Measurements from ENCODE around the gene OTOR.
A peak's percentile ranks its signal among the peaks of the same experiment; 100 is the strongest.

Gene OTOR

DNA sequence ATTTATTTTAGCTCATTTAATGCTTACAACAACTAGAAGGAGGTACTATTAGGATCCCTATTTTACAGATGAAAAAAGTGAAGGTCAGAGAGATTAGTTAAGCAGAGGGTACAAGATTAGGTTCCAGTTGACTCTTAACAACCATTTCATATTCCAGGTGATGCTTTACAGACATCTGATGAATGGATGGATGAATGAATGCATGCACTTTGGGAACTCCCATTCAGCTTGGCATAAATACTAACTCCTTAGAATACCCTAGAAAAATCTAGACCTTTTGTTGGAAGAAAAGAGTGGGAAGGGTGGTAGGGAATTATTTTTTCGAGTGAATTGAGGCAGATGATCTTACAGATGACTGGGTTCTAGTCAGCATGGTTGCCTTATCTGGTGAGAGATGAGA is 19.1 kb upstream of the OTOR start:
- no peak for TF ChIP-seq ZFX (IDR thresholded peaks at IDR 0.05; ENCODE audit: borderline replicate concordance)
- TF ChIP-seq CTCF (IDR thresholded peaks at IDR 0.05): no peak
- H3K27ac ChIP-seq: no peak overlapping the region

DNA sequence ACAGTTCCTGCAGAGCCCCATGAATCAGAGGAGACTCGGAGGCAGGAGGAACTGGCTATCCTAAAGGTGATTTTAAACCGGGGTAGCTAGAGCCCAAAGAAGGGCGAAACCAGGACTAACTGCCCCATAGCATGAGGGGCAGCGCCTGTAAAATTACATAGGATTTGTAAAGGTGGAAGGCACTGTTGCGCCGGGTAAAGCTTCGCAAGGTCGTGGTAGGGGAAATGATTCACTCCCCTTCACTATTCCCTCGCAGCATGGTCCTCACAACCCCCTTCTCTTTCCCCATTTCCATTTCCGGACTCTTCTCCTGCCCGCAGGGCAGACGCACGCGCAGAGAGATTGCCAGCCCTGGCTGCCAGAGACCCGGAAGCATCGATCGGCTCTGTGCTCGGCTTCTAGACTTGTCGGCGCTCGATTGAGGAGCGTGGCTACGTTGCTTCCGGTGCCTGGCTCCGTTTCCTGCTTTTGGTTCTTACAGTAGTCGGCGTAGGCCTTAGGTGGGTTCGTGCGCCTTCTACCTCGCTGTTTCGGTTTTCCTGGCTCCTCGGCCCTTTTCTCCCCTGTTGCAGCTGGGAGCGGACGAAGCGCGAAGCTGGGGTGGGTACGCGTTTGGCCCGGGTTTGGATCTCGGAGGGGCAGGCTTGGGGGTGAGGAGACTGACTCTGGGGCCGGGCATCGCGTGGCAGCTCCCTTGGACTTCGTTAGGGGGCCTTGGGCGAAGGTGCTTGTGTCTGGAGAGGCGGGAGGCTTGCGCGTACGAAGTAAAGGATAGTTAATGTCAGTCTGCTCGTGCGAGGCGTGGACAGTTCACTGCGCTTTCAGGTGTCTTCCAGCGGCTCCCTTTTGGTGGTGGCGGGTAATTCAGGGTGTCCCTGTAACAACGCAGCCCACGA is 18.3 kb upstream of the OTOR start, which contains the start of gene SNRPB2:
SNRPB2 (plus strand) TSS at position 462 of the 896 bp plus-strand sequence. CDS start 1,677 bp downstream, outside the sequence.
- TF ChIP-seq ZFX (IDR thresholded peaks at IDR 0.05; ENCODE audit: borderline replicate concordance) (no peak), CTCF (IDR thresholded peaks at IDR 0.05) (no peak)
- peak within 1 kb of the TSS; percentile 42 for H3K27ac ChIP-seq

- no peak for TF ChIP-seq CTCF (IDR thresholded peaks at IDR 0.05)
- no peak for TF ChIP-seq ZFX (IDR thresholded peaks at IDR 0.05; ENCODE audit: borderline replicate concordance)
- H3K27ac ChIP-seq: no peak overlapping the region
Observed at GRCh38 chr20:16732506-16733152, 15.5 kb upstream of the OTOR start.

DNA sequence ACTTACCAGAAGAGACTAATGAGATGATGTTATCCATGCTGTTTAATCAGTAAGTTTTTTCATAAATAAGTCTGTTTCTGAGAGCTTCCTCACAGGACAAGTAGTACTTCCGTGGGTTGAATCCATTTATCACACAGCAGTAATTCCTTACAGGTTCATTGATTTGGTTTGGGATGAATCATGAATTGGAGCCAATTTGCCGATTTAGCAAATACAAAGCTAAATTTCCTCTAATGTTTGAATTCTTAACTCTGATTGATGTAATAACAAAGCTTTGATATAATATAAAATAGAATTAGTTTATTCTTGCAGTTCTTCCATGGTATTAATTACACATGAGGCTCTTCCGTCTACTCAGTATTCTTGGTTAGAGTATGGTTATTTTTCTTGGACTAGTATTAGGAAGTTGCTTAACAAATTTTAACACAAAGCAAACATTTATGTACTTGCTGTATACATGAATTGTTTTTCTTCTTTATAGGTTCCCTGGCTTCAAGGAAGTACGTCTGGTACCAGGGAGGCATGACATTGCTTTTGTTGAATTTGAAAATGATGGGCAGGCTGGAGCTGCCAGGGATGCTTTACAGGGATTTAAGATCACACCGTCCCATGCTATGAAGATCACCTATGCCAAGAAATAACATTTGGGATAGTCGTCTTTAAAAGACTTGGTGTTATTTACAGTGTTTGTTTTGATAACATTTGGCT is 7.6 kb upstream of the OTOR start:
- no peak overlapping the region for H3K27ac ChIP-seq
- TF ChIP-seq CTCF (IDR thresholded peaks at IDR 0.05): no peak
- no peak for TF ChIP-seq ZFX (IDR thresholded peaks at IDR 0.05; ENCODE audit: borderline replicate concordance)

DNA sequence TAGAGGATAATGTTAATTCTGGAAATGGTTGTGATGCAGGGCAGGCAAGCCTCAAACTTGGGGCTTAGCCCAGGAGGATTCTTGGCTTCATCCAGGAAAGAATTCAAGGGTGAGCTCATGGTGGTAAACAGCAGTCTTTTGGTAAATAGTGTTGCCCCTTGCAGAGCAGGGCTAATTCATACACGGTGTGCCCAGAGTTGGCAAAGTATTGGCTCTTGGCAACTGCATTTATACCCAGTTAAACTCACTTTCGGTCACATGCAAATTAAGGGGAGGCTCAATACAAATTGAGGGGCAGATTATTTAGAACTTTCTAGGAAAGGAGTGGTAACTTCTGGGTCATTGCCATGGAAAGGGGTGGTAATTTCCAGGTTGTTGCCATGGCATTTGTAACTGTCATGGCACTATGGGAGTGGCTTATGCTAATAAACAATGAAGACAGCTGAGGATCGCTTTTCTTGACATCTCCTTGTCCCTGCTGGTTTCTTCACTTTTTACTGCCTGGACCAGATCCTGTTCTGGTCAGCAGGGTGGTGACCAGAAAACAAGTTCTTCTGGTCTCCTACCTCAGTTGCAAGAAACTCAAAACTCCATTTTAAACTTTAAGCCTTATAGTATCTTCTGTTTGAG is 3.9 kb upstream of the OTOR start:
- TF ChIP-seq ZFX (IDR thresholded peaks at IDR 0.05; ENCODE audit: borderline replicate concordance) (no peak), CTCF (IDR thresholded peaks at IDR 0.05) (no peak)
- H3K27ac ChIP-seq: no peak overlapping the region

DNA sequence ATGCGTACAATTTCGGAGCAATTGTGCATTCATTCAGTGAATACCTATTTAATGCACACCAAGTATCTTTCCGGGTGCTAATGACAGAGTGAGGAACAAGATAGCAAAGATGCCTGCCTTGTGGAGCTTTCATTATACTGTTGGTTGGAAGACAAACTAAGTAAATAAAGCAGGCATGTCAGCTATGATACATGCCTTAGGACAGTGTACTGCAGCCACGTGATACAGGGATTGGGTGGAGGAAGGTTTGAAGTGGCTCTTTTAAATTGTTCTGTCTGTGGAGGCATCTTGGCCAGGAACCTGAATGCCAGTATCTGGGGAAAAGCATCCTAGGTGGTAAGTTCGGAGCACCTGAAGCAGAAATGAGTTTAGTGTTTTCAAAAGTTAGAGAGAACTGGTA is 3.0 kb upstream of the OTOR start:
- no peak overlapping the region for H3K27ac ChIP-seq
- TF ChIP-seq ZFX (IDR thresholded peaks at IDR 0.05; ENCODE audit: borderline replicate concordance): no peak
- no peak for TF ChIP-seq CTCF (IDR thresholded peaks at IDR 0.05)
